Femur (tissue), 1 donor: ENCODE data around the gene ICAM2.

Experiments
- DNase-seq: peaks from one replicate; pipeline ENCODE4 v3.0.0-alpha.2; 2017

ICAM2 gene

GRCh38 chr17:63973930-63974593 is 46.4 kb downstream of the ICAM2 start:
- peak; percentile 49 for DNase-seq

GRCh38 chr17:63973247-63973646 is 47.2 kb downstream of the ICAM2 start:
- DNase-seq, result no peak

- DNase-seq, result no peak
These were observed 47.6 kb downstream of the ICAM2 start, which contains the start of gene SCN4A for GRCh38 chr17:63972796-63973195. TSS of gene SCN4A (minus strand) at chr17:63972918. CDS start at chr17:63972841, 77 bp downstream.

GRCh38 chr17:63969278-63969677 is 51.2 kb downstream of the ICAM2 start:
- no peak for DNase-seq

GRCh38 chr17:63967953-63968352 is 52.5 kb downstream of the ICAM2 start:
- DNase-seq, result no peak

GRCh38 chr17:63966646-63967264 is 53.7 kb downstream of the ICAM2 start:
- no peak for DNase-seq

GRCh38 chr17:63963123-63963522 is 57.3 kb downstream of the ICAM2 start:
- DNase-seq, result no peak

GRCh38 chr17:63962298-63962744 is 58.1 kb downstream of the ICAM2 start:
- no peak for DNase-seq

GRCh38 chr17:63961355-63962212 is 58.8 kb downstream of the ICAM2 start:
- peak; percentile 79 for DNase-seq

- DNase-seq, result no peak
These were observed 60.0 kb downstream of the ICAM2 start for GRCh38 chr17:63960430-63960829.

GRCh38 chr17:63960006-63960405 is 60.4 kb downstream of the ICAM2 start:
- DNase-seq, result peak; percentile 73

- DNase-seq, result no peak
These were observed 64.0 kb downstream of the ICAM2 start for GRCh38 chr17:63956296-63956920.

GRCh38 chr17:63955791-63956190 is 64.6 kb downstream of the ICAM2 start:
- DNase-seq, result no peak

GRCh38 chr17:63955232-63955631 is 65.2 kb downstream of the ICAM2 start:
- no peak for DNase-seq

GRCh38 chr17:63954402-63955063 is 65.9 kb downstream of the ICAM2 start:
- DNase-seq, result no peak
